A673 (cell line): Measurements from ENCODE around the gene BCL2A1. TPM values are rescaled to one million over a fixed set of nuclear protein-coding genes. Genes with fewer than 3 reads are reported as not detected.
"Not testable (repeated sequence)": the region's sequence is repeated elsewhere in the genome, so short reads cannot be mapped to it uniquely, and the experiment has no call there.

ENCODE experiments used
- BruUV-seq: library from RNA; stranded (reverse); fragments of 400-500 nt; replicated peaks from 2 replicates; lab custom pipeline; 2021; lab: Mats Ljungman, UMichigan
- CTCF ChIA-PET: fragments of 300-600 bp; sonication (Branson Sonifier 250); formaldehyde crosslinking; loops from one replicate; lab custom pipeline; 2022; ENCODE audit warnings: antibody characterized with exemption; lab: Charles Lee
- POLR2A ChIA-PET: fragments of 300-600 bp; sonication (Branson Sonifier 250); formaldehyde crosslinking; loops from one replicate; lab custom pipeline; 2022; ENCODE audit warnings: antibody characterized with exemption; ENCODE audit not compliant: low non-redundant PET; lab: Charles Lee
- DNase-seq: peaks from one replicate; pipeline ENCODE4 v3.0.0-alpha.2; 2015; ENCODE audit warnings: low spot score
- H3K27ac ChIP-seq: fragments of 200-600 bp; sonication (generic); 2 replicates; pipeline ENCODE4 v1.5.1; 2016; ENCODE audit warnings: mixed run types, low read depth, mild to moderate bottlenecking, mixed read lengths, antibody characterized with exemption, low read length; ENCODE audit not compliant: poor library complexity, severe bottlenecking
- H3K27me3 ChIP-seq: fragments of 200-600 bp; sonication (generic); replicated peaks from 2 replicates; pipeline ENCODE4 v1.6.1; 2017; ENCODE audit warnings: mixed run types, low read depth, mild to moderate bottlenecking, mixed read lengths, antibody characterized with exemption, low read length; ENCODE audit not compliant: insufficient read depth, poor library complexity
- H3K36me3 ChIP-seq: fragments of 200-600 bp; sonication (generic); 2 replicates; pipeline ENCODE4 v1.6.1; 2016; ENCODE audit warnings: mixed run types, mild to moderate bottlenecking, mixed read lengths, antibody characterized with exemption, low read length; ENCODE audit not compliant: insufficient read depth, poor library complexity, severe bottlenecking
- H3K4me1 ChIP-seq: fragments of 200-600 bp; sonication (generic); 2 replicates; pipeline ENCODE4 v1.6.1; 2017; ENCODE audit warnings: mixed run types, mild to moderate bottlenecking, mixed read lengths, antibody characterized with exemption, low read length; ENCODE audit not compliant: insufficient read depth, poor library complexity, severe bottlenecking
- H3K4me3 ChIP-seq: fragments of 200-600 bp; sonication (generic); 2 replicates; pipeline ENCODE4 v1.5.1; 2016; ENCODE audit warnings: low read depth, mixed run types, mild to moderate bottlenecking, mixed read lengths, low read length; ENCODE audit not compliant: poor library complexity, severe bottlenecking
- H3K9me3 ChIP-seq: fragments of 200-600 bp; sonication (generic); 2 replicates; pipeline ENCODE4 v1.6.1; 2016; ENCODE audit warnings: mixed run types, low read depth, mild to moderate bottlenecking, mixed read lengths, antibody characterized with exemption, low read length; ENCODE audit not compliant: poor library complexity, severe bottlenecking
- EZH2 ChIP-seq: fragments of 200-600 bp; sonication (generic); IDR thresholded peaks from 2 replicates; pipeline ENCODE4 v1.6.1; 2017; ENCODE audit warnings: borderline replicate concordance, low read depth, mild to moderate bottlenecking, mixed read lengths, antibody characterized with exemption, low read length; ENCODE audit not compliant: poor library complexity, severe bottlenecking
- intact Hi-C: fragments of 100-400 bp; cut with micrococcal nuclease; formaldehyde crosslinking; loops from one replicate; pipeline ENCODE4 v1.10.0; 2022; ENCODE audit not compliant: unreplicated experiment
- total RNA-seq: library from RNA; stranded (reverse); gene quantifications from 2 replicates; pipeline ENCODE4 v1.2.3, GENCODE V29; 2021
- TF ChIP-seq, protein P1 (sequence below): fragments of 300-800, 200-600 bp; sonication (generic); conservative IDR thresholded peaks from 2 replicates; pipeline ENCODE4 v1.5.1; 2017; ENCODE audit warnings: low read depth, mild to moderate bottlenecking, antibody characterized with exemption, low read length, moderate library complexity, mixed read lengths

BCL2A1 gene
- total RNA-seq, 1 experiment from 2014 or later, result not detected

DNA sequence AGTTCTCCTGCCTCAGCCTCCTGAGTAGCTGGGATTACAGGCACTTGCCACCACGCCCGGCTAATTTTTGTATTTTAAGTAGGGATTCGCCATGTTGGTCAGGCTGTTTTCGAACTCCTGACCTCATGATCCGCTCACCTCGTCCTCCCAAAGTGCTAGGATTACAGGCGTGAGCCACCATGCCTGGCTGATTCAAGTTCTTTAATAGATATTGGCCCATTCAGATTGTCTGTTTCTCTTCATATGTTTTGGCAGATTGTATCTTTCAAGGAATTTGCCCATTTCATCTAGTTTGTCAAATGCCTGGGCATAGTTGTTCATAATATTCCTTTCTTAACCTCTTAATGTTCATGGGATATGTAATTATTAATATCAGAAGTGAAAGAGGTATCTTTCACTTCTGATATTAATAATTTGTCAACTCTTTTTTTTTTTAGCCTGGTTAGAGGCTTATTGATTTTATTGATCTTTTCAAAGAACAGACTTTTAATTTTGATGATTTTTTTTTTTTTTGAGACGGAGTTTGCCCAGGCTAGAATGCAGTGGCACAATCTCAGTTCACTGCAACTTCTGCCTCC, 48.3 kb upstream of the BCL2A1 start:
- H3K9me3 ChIP-seq, result no peaks in the 10 kb centered on the region
- intact Hi-C loops, result no loop called here
- H3K36me3 ChIP-seq, result no peaks in the 10 kb centered on the region
- no peak overlapping the region for H3K4me3 ChIP-seq
- no TSS peak for BruUV-seq
- ChIA-PET CTCF (no interaction called here), POLR2A (no interaction called here)
- no peak overlapping the region for H3K27ac ChIP-seq
- no peaks in the 10 kb centered on the region for H3K4me1 ChIP-seq
- TF ChIP-seq, protein P1, sequence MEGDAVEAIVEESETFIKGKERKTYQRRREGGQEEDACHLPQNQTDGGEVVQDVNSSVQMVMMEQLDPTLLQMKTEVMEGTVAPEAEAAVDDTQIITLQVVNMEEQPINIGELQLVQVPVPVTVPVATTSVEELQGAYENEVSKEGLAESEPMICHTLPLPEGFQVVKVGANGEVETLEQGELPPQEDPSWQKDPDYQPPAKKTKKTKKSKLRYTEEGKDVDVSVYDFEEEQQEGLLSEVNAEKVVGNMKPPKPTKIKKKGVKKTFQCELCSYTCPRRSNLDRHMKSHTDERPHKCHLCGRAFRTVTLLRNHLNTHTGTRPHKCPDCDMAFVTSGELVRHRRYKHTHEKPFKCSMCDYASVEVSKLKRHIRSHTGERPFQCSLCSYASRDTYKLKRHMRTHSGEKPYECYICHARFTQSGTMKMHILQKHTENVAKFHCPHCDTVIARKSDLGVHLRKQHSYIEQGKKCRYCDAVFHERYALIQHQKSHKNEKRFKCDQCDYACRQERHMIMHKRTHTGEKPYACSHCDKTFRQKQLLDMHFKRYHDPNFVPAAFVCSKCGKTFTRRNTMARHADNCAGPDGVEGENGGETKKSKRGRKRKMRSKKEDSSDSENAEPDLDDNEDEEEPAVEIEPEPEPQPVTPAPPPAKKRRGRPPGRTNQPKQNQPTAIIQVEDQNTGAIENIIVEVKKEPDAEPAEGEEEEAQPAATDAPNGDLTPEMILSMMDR, result no peak
- no peak for TF ChIP-seq EZH2
- H3K27me3 ChIP-seq, result no peaks in the 10 kb centered on the region
- no peak for DNase-seq

DNA sequence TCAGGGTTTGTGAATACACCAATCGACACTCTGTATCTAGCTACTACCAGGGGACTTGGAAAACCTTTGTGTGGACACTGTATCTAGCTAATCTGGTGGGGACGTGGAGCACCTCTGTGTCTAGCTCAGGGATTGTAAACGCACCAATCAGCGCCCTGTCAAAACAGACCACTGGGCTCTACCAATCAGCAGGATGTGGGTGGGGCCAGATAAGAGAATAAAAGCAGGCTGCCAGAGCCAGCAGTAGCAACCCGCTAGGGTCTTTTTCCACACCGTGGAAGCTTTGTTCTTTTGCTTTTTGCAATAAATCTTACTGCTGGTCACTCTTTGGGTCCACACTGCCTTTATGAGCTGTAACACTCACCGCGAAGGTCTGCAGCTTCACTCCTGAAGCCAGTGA, 46.1 kb upstream of the BCL2A1 start:
- H3K36me3 ChIP-seq, BruUV-seq, CTCF ChIA-PET, H3K4me1 ChIP-seq, DNase-seq, H3K27ac ChIP-seq, H3K9me3 ChIP-seq, H3K27me3 ChIP-seq, H3K4me3 ChIP-seq, intact Hi-C loops, POLR2A ChIA-PET: not testable (repeated sequence)

DNA sequence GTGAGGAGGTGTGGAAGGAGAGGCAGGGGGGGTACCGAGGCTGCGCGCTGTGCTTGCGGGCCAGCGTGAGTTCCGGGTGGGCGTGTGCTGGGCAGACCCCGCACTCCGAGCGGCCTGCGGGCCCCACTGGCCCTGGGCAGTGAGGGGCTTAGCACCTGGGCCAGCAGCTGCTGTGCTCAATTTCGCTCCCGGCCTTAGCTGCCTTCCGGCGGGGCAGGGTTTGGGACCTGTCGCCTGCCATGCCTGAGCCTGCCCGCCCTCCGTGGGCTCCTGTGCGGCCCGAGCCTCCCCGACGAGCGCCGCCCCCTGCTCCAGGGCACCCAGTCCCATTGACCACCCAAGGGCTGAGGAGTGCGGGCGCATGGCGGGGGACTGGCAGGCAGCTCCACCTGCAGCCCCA, 45.5 kb upstream of the BCL2A1 start:
- H3K27ac ChIP-seq, BruUV-seq, H3K4me3 ChIP-seq, H3K27me3 ChIP-seq, POLR2A ChIA-PET, intact Hi-C loops, H3K36me3 ChIP-seq, CTCF ChIA-PET, H3K4me1 ChIP-seq, DNase-seq, H3K9me3 ChIP-seq: not testable (repeated sequence)

DNA sequence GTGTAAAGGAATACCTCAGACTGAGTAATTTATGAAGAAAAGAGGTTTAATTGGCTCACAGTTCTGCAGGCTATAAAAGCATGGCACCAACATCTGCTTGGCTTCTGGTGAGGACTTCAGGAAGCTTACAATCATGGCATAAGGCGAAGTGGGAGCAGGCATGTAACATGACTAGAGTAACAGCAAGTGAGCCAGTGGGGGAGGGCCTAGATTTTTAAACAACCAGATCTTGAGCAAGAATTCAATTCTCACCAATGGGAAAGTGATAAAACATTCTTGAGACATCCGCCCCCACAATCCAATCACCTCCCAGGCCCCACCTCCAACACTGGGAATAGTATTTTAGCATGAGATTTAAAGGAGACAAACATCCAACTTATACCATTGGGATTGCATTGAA, 44.2 kb upstream of the BCL2A1 start:
- CTCF ChIA-PET, result no interaction called here
- no peak overlapping the region for H3K27ac ChIP-seq

DNA sequence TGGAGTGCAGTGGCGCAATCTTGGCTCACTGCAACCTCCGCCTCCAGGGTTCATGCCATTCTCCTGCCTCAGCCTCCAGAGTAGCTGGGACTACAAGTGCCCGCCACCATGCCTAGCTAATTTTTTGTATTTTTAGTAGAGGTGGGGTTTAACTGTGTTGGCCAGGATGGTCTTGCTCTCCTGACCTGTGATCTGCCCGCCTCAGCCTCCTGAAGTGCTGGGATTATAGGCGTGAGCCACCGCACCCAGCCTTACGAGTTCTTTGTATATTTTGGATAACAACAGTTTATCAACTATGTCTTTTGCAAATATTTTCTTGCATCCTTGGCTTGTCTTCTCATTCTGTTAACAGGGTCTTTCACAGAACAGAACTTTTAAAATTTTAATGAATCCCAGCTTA, 43.2 kb upstream of the BCL2A1 start:
- H3K4me1 ChIP-seq, H3K27me3 ChIP-seq, H3K36me3 ChIP-seq, DNase-seq, BruUV-seq, intact Hi-C loops, H3K27ac ChIP-seq, POLR2A ChIA-PET, H3K9me3 ChIP-seq, H3K4me3 ChIP-seq, CTCF ChIA-PET: not testable (repeated sequence)

More for the DNA sequence above, 44.2 kb upstream of the BCL2A1 start:
- Histone ChIP-seq H3K27me3 (no peaks in the 10 kb centered on the region), H3K4me1 (peaks cover 8% of the 10 kb centered on the region), H3K4me3 (no peak overlapping the region), H3K36me3 (no peaks in the 10 kb centered on the region), H3K9me3 (no peaks in the 10 kb centered on the region)
- no peak for TF ChIP-seq EZH2
- TF ChIP-seq, protein P1, result no peak
- POLR2A ChIA-PET, result no interaction called here
- BruUV-seq, result no TSS peak
- intact Hi-C loops, result no loop called here
- DNase-seq, result no peak
